Measurements from ENCODE around the gene SPACA5.
A peak's percentile ranks its signal among the peaks of the same experiment; 100 is the strongest.
"Not testable (repeated sequence)": the region's sequence is repeated elsewhere in the genome, so short reads cannot be mapped to it uniquely, and the experiment has no call there.

The SPACA5 gene

GRCh38 chrX:48006688-48007087 is at the start of gene SPACA5:
Gene SPACA5 (plus strand): TSS chrX:48006988. CDS start chrX:48007803, 815 bp downstream.
- not testable (repeated sequence) for DNase-seq (ENCODE audit: low read depth in 2 of 2)

DNA sequence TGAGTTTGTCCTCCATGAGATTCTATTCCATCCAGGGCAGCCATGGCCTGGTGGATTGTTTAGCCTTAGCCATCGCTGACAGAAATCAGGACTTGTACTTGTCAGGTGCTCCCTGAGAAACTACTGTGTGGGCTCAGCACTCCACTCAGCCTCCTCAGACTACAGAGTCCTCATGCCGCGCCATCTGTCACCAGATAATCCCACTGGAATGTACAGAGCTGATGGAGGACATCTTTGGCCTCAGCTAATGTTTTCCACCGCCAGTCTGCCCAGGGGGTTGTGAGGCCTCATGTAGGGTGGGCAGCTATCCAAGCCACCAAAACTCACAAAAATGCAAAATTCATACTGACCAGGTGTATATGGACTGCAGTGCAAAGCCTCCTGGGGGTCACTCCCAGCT is 48.6 kb upstream of the SPACA5 start:
- not testable (repeated sequence) for DNase-seq (ENCODE audit: low read depth in 2 of 2)

GRCh38 chrX:47958761-47959342 is 47.9 kb upstream of the SPACA5 start:
- DNase-seq (ENCODE audit: low read depth in 2 of 2) = no peak

DNA sequence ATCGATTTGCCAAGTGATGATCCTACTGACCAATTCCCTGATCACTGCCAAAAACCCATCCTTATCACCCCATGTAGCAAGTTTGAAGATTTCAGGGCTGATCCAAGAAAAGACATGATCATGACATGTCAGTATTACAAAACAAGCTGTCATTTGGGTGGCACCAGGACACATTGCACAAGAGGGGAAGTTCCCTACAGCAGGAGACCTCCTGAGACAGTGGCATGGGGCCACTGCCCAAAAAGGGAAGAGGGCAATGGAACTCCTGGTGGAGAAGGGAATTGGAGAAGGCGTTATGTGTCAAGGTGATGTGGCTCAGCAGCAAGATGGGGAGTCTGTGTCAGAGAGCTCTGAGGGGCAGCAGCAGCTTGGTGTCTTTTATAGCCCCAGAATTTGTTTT is 46.4 kb upstream of the SPACA5 start:
- DNase-seq (ENCODE audit: low read depth in 2 of 2) = no peak

DNA sequence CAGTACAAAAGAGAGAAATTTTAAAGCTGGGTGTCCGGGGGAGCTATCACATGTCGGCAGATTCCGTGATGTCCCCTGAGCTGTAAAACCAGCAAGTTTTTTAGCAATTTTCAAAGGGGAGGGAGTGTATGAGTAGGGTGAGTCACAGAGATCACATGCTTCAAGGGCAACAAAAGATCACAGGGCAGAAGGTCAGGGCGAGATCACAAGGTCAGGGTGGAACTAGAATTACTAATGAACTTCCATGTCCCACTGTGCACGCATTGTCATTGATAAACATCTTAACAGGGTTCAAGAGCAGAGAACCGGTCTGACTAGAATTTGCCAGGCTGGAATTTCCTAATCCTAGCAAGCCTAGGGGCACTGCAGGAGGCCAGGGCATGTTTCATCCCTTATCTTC is 45.0 kb upstream of the SPACA5 start:
- not testable (repeated sequence) for DNase-seq (ENCODE audit: low read depth in 2 of 2)

- DNase-seq (ENCODE audit: low read depth in 2 of 2) = not testable (repeated sequence)
Measured at GRCh38 chrX:47965526-47965925, 41.3 kb upstream of the SPACA5 start.

- DNase-seq (ENCODE audit: low read depth in 2 of 2) = no peak
Measured at GRCh38 chrX:47973235-47973634, 33.6 kb upstream of the SPACA5 start.

DNA sequence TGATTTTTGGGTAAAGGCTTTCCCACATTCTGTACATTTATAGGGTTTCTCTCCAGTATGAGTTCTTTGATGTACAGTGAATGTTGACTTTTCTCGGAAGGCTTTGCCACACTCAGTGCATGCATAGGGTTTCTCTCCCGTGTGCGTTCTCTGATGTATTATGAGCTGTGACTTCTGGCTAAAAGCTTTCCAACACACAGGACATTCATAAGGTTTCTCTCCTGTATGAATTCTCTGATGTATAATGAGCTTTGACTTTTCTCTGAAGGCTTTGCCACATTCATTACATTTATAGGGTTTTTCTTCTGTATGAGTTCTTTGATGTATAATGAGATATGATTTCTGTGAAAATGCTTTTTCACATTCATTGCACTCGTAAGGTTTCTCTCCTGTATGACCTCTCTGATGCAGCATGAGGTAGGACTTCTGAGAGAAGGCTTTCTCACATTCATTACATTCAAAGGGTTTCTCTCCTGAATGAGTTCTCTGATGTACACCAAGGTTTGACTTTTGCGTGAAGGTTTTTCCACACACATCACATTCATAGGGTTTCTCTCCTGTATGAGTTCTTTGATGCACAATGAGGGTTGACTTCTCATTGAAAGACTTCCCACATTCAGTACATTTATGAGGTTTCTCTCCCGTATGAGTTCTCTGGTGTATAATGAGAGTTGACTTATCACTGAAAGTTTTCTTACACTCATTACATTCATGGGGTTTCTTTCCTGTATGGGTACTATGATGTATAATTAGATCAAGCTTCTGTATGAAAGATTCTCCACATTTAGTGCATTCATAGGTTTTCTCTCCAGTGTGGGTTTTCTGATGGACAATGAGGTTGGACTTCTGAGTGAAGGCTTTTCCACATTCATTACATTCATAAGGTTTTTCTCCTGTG is 30.3 kb upstream of the SPACA5 start:
- no peak for DNase-seq (ENCODE audit: low read depth in 2 of 2)

DNA sequence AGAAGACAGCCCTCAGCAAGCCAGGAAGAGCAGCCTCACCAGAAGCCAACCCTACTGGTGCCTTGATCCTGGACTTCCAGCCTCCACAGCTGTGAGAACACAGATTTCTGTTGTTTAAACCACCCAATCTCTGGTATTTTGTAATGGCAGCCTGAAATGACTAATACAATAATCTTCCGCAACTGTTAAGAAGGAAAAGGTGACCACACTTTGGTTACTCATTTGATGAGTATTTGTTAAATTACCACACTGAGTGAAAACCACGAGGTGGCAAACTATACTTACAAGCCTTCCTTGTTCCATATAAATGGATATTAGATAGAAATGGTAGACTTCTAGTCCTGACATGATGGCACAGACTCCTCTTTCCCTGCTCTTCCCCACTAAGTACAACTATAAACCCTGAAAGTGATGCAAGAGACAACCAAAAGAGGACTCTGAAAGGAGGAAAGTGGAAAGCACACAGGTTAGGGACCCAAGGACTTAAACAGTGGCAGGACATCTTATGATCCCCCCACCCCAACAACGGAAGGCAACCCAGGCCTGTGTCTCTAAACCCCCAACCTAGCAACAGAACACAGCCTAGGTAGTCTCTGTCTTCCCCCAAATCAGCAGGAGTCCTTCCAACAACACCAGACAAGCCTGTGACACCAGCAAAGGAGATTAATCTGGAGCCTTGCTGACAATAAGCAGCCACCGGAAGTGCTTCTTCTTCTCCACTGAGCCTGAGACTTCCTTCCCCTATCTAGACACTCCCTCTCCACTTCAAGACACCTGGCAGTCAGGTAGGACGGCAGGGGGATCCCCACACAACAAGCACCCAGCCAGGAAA is 15.3 kb upstream of the SPACA5 start:
- no peak for DNase-seq (ENCODE audit: low read depth in 2 of 2)

- DNase-seq (ENCODE audit: low read depth in 2 of 2) = no peak
Measured at GRCh38 chrX:47992095-47992380, 14.8 kb upstream of the SPACA5 start.

GRCh38 chrX:47992669-47993068 is 14.1 kb upstream of the SPACA5 start:
- no peak for DNase-seq (ENCODE audit: low read depth in 2 of 2)

- no peak for DNase-seq (ENCODE audit: low read depth in 2 of 2)
Measured at GRCh38 chrX:48001260-48001659, 5.5 kb upstream of the SPACA5 start.

GRCh38 chrX:48002319-48002718 is 4.5 kb upstream of the SPACA5 start:
- no peak for DNase-seq (ENCODE audit: low read depth in 2 of 2)

DNA sequence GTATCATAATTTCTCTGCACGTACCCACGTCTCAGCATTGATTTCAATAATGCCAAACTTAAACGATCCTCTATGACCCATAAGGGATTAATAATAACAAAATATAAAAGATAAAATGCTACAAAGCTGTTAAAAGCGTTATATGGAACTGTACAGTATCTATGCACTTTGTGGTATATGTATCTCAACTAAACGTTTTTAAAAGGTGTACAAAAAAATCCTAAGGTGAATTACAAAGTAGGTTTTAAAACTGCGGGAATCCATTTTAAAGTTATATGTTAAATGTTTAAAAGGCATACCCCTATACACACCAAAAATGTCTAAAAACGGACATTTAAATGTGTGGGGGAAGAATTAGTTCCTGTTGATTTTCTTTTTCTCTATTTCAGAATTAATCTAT is 3.9 kb upstream of the SPACA5 start:
- DNase-seq (ENCODE audit: low read depth in 2 of 2) = no peak

- no peak for DNase-seq (ENCODE audit: low read depth in 2 of 2)
Measured at GRCh38 chrX:48003367-48003757, 3.4 kb upstream of the SPACA5 start.

DNA sequence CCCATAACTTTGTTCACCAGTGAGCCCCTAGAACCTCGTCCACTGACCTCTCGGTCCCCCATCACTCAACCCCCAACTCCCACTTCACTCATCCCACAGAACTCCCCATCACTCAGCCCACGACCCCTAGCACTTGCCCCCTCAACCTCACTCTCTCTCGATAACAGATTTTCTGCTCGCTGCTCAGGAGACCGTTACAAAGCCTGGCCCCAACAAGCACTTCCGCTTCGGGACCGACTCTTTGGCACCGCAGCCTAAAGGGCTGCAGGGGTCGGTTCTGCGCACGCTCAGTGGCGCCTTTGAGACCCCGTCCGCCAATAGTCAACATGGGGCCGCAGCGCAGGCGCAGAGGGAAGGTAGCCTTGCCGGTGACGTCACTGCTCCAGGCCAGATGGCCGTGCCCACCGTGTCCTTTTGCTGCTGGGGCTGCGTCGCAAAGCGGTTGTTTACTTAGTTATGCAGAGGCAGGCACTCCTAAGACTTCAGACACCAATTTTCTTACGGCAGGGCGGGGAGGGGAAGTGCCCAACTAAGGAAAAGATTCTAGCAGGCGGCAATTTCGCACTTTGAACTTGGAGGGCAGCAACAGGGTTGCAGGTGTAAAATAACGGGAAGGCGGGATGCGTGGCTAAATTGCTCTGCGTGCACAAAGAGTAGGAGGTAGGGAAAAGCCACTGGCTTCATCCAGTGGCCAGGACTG is 2.9 kb upstream of the SPACA5 start, which contains the start of gene ZNF182:
TSS of gene ZNF182 (minus strand) at position 232 of the 700 bp plus-strand sequence. CDS start 1,380 bp downstream, outside the sequence.
- DNase-seq (ENCODE audit: low read depth in 2 of 2) = peak; percentile 80 to 85

GRCh38 chrX:48009445-48009960 is 2.7 kb downstream of the SPACA5 start:
- not testable (repeated sequence) for DNase-seq (ENCODE audit: low read depth in 2 of 2)

- not testable (repeated sequence) for DNase-seq (ENCODE audit: low read depth in 2 of 2)
Measured at GRCh38 chrX:48016583-48017310, 10.0 kb downstream of the SPACA5 start.

DNA sequence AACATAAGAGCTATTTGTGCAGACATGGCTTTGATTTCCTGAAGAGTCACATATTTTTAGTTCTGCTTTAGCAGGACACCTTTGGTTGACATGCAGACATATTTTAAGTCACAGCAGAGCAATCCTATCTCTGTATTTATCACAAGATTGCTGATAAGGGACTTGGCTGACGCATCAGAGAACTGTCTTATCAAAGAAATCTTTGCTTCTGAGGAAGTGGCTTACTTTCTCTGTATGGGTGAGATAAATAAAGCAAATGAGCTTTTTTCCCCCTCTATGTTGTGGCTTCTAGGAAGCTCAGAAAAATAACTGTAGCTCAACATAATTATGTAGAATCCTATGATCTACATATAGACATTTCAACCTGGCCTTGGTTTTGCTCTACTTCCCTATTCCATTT is 13.1 kb downstream of the SPACA5 start:
- not testable (repeated sequence) for DNase-seq (ENCODE audit: low read depth in 2 of 2)

- DNase-seq (ENCODE audit: low read depth in 2 of 2) = peak in 1 of 2 donors; percentile 10
Measured at GRCh38 chrX:48020472-48020871, 13.7 kb downstream of the SPACA5 start.
